Fibroblast of the aortic adventitia (primary cell): ENCODE results near the gene EEF2. TPM values are rescaled to one million over a fixed set of nuclear protein-coding genes. Genes with fewer than 3 reads are reported as not detected.
A peak's percentile ranks its signal among the peaks of the same experiment; 100 is the strongest.

Source experiments
- DNase-seq: peaks from one replicate; pipeline ENCODE4 v3.0.0-alpha.2; 2010; ENCODE audit warnings: low read depth
- H3K4me3 ChIP-seq: 2 replicates; pipeline ENCODE4 v1.5.1; 2011; ENCODE audit warnings: low read depth, mild to moderate bottlenecking, control low read depth, low read length, moderate library complexity
- CTCF ChIP-seq: IDR thresholded peaks from 2 replicates; pipeline ENCODE4 v1.5.1; 2011; ENCODE audit warnings: mild to moderate bottlenecking, low read length, control low read depth, inconsistent platforms; ENCODE audit not compliant: insufficient read depth
- total RNA-seq: library from RNA; depleted of rRNA; stranded (reverse); fragments of >200 nt; gene quantifications from 2 replicates; pipeline ENCODE4 v1.2.3, GENCODE V29; 2012; ENCODE audit warnings: low replicate concordance

Gene EEF2
- total RNA-seq, 1 donor, result 1,964 TPM

- no peak for TF ChIP-seq CTCF
- DNase-seq, result no peak
- peak overlapping the region; percentile 100 for H3K4me3 ChIP-seq
Measured at GRCh38 chr19:3983542-3983914, 1.7 kb downstream of the EEF2 start.

GRCh38 chr19:3982701-3983541 is 2.3 kb downstream of the EEF2 start:
- H3K4me3 ChIP-seq, result peak overlapping the region; percentile 100
- TF ChIP-seq CTCF, result no peak
- DNase-seq, result peak; percentile 45

GRCh38 chr19:3981736-3982681 is 3.3 kb downstream of the EEF2 start:
- no peak overlapping the region for H3K4me3 ChIP-seq
- DNase-seq, result no peak
- no peak for TF ChIP-seq CTCF

GRCh38 chr19:3981373-3981735 is 3.9 kb downstream of the EEF2 start:
- H3K4me3 ChIP-seq, result no peak overlapping the region
- TF ChIP-seq CTCF, result no peak
- no peak for DNase-seq

GRCh38 chr19:3980353-3981251 is 4.7 kb downstream of the EEF2 start:
- TF ChIP-seq CTCF, result no peak
- H3K4me3 ChIP-seq, result no peak overlapping the region
- no peak for DNase-seq

- TF ChIP-seq CTCF, result no peak
- H3K4me3 ChIP-seq, result no peak overlapping the region
- no peak for DNase-seq
Measured at GRCh38 chr19:3979674-3980352, 5.5 kb downstream of the EEF2 start.
